Endothelial cell of umbilical vein (primary cell): Measurements from ENCODE around the gene ANKRD39.

ENCODE experiments used
- EZH2 ChIP-seq: IDR thresholded peaks from 2 replicates; pipeline ENCODE4 v1.6.1; 2012; ENCODE audit warnings: borderline replicate concordance, low read depth, mild to moderate bottlenecking, moderate library complexity, low read length, inconsistent platforms; ENCODE audit not compliant: severe bottlenecking
- GATA2 ChIP-seq: IDR thresholded peaks from 2 replicates; pipeline ENCODE4 v1.7.0; 2011; ENCODE audit warnings: low read depth, mild to moderate bottlenecking, moderate library complexity, mixed read lengths, low read length; ENCODE audit not compliant: insufficient read length, insufficient read depth
- JUN ChIP-seq: IDR thresholded peaks from 2 replicates; pipeline ENCODE4 v1.6.1; 2011; ENCODE audit warnings: borderline replicate concordance, low read depth; ENCODE audit not compliant: insufficient read length, insufficient read depth
- POLR2A ChIP-seq: IDR thresholded peaks from 2 replicates; pipeline ENCODE4 v1.6.1; 2012; ENCODE audit warnings: low read depth, mild to moderate bottlenecking, control low read depth, low read length
- POLR2AphosphoS5 ChIP-seq: IDR thresholded peaks from 2 replicates; pipeline ENCODE4 v1.6.1; 2012; ENCODE audit warnings: low read depth, mild to moderate bottlenecking, control low read depth, low read length, moderate library complexity; ENCODE audit not compliant: insufficient read depth
- TF ChIP-seq, protein P1 (sequence below), 2 donors: IDR thresholded peaks; 1 replicate in 1 of 2; 2 replicates in 1 of 2; pipeline ENCODE4 v1.5.1; 2011; ENCODE audit warnings: low read length in 2 of 2, mild to moderate bottlenecking in 2 of 2, moderate library complexity in 2 of 2, control low read depth in 1 of 2, inconsistent platforms in 1 of 2, low read depth in 1 of 2; ENCODE audit not compliant: insufficient read depth in 1 of 2; ENCODE audit errors: extremely low read depth in 1 of 2
- TF ChIP-seq, protein P2 (sequence below): IDR thresholded peaks from 2 replicates; pipeline ENCODE4 v1.6.1; 2011; ENCODE audit not compliant: insufficient read depth, insufficient read length

DNA sequence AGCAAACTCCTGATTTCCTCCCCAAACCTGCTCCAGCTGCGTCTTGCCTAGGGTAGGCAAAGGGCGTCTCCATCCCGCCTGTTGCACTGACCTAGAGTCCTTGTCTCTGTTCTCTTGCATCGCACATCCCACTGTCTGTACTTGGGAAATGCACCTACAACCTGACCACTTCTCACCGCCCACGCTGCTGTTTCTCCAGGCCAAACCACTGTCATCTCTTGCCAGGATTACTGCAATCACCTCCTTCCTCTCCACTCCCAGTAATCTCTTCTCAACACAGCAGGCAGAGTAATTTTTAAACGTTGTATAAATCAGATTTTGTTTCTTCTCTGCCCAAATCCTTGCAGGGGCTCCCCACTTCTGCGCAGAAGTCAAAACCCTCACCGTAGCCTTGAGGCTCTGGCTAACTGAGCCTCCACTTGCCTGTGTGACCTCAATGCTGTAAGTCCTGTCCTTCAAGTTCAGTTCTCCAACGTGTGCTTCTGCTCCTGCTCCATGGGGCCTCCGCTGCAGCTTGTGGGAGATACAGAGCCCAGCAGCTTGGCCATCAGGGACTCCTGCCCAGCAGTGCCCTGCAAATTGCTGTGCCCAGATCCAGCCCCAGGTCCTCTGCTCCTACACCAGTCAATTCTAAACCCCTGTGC, 39.8 kb upstream of the ANKRD39 start:
- TF ChIP-seq, protein P1, sequence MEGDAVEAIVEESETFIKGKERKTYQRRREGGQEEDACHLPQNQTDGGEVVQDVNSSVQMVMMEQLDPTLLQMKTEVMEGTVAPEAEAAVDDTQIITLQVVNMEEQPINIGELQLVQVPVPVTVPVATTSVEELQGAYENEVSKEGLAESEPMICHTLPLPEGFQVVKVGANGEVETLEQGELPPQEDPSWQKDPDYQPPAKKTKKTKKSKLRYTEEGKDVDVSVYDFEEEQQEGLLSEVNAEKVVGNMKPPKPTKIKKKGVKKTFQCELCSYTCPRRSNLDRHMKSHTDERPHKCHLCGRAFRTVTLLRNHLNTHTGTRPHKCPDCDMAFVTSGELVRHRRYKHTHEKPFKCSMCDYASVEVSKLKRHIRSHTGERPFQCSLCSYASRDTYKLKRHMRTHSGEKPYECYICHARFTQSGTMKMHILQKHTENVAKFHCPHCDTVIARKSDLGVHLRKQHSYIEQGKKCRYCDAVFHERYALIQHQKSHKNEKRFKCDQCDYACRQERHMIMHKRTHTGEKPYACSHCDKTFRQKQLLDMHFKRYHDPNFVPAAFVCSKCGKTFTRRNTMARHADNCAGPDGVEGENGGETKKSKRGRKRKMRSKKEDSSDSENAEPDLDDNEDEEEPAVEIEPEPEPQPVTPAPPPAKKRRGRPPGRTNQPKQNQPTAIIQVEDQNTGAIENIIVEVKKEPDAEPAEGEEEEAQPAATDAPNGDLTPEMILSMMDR (IDR thresholded peaks at IDR 0.05; ENCODE audit: extremely low read depth in 1 of 2, insufficient read depth in 1 of 2, low read depth in 1 of 2, low read length in 2 of 2), result no peak
- no peak for TF ChIP-seq POLR2A
- TF ChIP-seq GATA2, result no peak
- TF ChIP-seq POLR2AphosphoS5, result no peak
- no peak for TF ChIP-seq EZH2
- no peak for TF ChIP-seq JUN
- TF ChIP-seq, protein P2, sequence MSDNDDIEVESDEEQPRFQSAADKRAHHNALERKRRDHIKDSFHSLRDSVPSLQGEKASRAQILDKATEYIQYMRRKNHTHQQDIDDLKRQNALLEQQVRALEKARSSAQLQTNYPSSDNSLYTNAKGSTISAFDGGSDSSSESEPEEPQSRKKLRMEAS, result no peak
